ENCODE data around the gene TPGS1.

GRCh38 chr19:554817-555216 lies 47.5 kb downstream of the TPGS1 start:
- no peak for TF ChIP-seq POLR2AphosphoS5 (IDR thresholded peaks at IDR 0.05)
- no peak for TF ChIP-seq CTCF (IDR thresholded peaks at IDR 0.05)

All from breast epithelium (tissue), 3 donors.